HG03139 (cell line): ENCODE data around the gene ANGPTL1.
"Not testable (repeated sequence)": the region's sequence is repeated elsewhere in the genome, so short reads cannot be mapped to it uniquely, and the experiment has no call there.

ENCODE experiments used
- ATAC-seq: cut with Tn5 transposase; IDR thresholded peaks from one replicate; pipeline ENCODE4 v1.9.1; 2021; ENCODE audit not compliant: unreplicated experiment

Gene ANGPTL1

DNA sequence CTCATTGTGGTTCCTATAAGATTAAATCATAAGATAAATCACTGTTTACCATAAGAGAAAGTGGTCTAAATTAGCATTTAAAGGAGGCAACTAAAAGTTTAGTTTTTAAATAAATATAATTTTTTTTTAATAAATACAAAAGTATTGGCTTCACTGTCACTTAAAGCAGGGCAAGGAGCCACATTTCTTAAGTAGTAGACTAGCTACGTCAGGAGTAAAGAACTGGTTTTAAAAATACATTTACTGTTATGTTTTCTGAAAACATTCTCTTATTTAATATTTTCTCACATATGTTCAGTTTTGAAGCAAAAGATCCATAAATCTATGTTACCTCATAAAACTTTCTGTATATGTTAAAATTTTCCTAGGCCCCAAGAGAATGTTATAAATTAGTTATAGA lies 2.2 kb downstream of the ANGPTL1 start:
- ATAC-seq = no peak

GRCh38 chr1:178867670-178868069 lies 3.2 kb downstream of the ANGPTL1 start:
- ATAC-seq = no peak

DNA sequence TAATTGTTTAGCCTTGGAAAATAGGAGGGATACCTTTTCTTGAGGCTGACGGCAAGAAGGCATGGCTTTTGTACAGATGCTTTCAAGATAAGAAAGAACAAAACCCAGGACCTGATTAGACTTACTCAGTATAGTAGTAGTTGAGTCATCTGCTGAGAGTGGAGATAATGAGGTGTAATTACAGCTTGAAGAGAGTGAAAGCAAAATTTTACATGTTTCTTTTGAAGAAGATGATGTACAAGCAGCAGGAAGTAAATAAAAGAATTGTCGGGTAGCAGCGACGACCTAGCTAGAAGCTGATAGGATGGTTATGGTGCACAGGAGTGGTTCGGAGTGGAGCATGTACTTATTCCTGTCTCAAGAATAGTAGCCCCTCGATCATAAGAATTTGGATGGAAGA lies 6.6 kb downstream of the ANGPTL1 start:
- no peak for ATAC-seq

DNA sequence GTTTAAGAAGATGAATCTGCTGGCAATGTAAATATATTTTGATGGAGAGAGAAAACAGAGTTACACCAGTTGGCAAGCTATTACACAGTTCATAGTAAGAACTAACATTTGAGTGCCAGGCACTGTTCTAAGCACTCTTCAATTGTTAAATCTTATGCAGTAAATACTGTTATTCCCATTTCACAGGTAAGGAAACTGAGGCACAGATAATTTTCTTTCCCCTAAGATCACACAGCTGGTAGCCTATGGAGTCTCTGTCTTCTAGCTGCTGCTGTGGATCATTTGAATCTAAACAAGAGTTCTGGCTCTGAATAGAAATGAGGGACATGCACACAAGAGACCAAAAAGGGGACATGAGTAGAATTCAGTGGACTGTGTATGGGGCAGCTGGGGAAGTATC lies 8.0 kb downstream of the ANGPTL1 start:
- ATAC-seq = no peak

DNA sequence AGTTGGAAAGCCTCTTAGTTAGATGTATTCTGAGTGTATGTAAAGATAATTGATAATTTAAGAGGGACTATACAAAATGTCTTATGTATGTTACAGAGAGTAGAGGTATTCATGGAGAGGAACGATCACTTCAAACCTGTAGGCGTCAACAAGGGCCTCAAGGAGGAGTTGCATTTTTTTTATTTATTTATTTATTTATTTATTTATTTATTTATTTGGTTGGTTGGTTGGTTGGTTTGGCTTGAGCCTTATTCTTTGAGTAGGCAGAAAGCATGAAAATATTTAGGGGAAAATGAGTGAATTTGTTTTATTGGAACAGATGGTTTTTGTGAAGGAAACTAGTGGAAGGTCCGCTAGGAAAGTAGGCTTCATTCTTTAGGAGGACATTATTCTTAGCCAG lies 8.5 kb downstream of the ANGPTL1 start:
- ATAC-seq = no peak

DNA sequence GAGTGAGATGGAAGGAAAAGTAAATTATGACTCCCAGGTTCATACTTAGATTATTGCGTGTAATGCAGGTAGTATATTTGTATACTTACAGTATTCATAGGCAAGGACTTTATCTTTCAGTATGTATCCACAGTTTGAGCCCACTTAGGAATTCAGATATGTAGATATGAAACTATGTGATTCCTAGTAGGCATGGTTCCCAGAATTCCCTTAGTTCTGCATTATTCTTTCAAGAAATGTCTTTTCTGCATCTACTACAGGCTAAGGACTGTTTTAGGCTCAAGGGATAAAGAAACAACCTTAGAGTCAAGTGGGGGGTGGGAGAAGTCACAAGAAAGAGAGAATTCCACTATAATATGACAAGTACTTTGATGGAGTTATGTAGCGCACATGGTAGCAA lies 13.8 kb downstream of the ANGPTL1 start:
- ATAC-seq = no peak

DNA sequence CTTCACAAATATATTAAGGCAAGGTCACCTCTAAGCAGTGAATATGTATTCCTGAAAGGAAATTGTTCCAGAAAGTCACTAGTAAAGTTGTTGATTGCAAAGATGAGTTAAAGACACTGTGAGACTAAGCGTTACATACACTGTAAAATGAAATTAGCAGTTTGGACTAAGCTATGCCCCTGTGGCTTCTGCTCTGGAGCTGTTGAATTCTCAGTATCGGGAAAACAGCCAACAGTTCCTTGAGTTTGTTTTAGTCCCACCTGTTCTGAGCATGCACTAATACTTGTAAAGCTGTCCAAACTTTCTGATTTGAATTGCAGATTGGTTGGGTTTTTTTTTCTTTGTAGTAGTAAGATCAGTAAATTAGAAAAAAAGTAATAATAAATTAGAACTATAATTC lies 21.0 kb downstream of the ANGPTL1 start:
- no peak for ATAC-seq

GRCh38 chr1:178847919-178848318 lies 23.0 kb downstream of the ANGPTL1 start:
- not testable (repeated sequence) for ATAC-seq

DNA sequence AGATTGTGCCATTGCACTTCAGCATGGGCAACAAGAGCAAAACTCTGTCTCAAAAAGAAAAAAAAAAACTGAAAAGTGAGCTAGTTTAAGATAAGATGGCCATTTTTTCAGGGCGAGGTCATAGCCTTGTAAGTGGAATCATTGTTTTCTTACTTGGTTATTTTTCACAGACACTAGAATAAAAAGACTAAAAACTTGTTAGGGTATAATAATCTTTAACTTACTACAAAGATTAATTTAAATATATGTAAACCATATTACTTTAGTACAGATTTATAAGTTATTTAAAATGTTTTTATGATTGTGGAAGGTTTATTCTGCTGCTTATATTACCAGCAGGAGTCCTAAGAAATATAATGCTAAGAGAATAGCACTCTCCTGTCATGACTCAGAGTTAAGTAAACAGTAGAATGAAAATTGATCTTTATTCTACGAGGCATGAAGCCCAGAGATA lies 23.5 kb downstream of the ANGPTL1 start:
- ATAC-seq = no peak

DNA sequence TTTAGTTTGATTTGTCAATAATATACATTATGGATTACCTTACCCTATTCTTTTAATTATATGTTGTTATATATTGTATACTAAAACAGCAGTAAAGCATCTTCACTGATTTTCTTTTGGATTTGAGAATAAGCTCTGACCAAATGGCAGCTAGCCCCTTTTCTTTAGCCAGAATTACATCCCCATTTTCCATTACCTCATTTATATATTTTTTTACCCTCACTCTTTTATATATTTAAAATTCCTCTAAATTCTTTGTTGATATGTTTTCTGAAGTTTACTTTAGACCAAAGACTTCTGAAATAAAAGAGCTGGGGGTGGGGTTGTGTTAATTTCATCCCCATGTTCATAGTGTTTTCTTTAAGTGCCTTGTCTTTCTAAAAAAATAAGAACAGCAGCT lies 24.6 kb downstream of the ANGPTL1 start:
- ATAC-seq = no peak

DNA sequence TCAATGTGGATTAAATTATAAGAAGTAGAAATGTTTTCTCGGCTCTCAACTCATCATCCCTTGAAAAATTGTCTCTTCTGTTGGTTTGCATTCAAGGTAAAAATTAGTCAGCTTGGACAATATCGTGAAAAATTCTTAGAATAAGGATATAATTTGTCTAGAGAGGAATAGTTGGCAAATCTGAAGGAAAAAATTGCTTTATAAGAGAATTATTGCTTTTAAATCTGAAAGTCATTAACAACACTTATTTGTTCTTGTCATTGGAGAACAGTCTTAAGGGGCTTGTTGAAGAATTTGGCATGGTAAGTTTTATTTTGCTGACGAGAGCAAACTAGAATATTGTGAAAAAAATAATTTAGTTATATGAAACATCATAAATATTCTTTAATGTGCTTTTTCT lies 26.4 kb downstream of the ANGPTL1 start:
- no peak for ATAC-seq

DNA sequence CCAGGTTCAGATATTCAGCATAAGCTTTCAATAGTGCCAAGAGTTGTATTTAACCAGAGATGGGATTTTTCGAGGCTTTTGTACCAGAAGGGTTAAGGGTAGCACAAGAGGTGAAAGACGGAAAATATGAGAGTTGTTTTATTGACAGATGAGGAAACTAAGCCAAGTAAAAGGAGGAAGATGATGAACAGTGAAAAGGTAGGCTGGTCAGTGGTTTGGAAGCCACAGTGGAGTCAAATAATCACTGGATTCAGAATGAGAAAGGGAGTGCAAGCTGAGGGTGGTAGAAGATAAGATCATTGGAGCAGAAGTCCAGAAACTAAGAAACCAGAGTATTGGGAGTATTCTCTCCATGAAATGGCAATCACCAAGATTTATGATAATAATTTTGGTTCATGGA lies 45.7 kb downstream of the ANGPTL1 start:
- no peak for ATAC-seq

DNA sequence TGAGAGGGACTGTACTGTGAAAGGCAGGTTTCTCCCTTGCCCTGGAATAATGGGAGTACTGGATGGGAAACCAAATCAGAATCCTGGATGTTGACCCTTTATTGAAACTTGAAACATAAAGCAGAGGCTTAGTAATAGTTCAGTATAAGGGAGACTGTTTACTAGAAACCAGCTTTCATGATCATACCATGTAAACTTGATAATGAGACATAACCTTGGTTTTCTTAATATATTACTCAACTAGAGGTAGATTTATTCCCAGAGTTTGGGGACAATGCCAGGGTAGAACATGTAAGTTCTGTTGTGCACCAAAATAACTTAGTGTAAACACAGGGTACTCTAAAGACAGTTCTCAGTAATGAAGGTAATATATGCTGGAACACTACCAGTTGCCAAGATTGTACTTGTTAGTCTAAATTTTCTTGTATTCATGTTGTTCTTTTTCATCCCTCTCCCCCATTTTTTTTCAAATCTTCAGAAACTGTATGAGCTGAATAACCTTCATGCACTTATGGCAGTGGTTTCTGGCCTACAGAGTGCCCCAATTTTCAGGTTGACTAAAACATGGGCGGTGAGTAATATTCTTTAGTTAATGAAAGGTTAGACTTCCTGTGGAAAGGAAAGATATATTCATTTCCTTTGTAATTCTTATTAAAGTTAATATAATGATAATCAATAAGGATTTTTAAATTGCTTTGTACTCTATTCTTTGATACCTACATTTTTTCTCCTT lies 49.6 kb downstream of the ANGPTL1 start:
- no peak for ATAC-seq

- no peak for ATAC-seq
Observed at GRCh38 chr1:178819123-178819522, 51.8 kb downstream of the ANGPTL1 start.

GRCh38 chr1:178818416-178818815 lies 52.5 kb downstream of the ANGPTL1 start:
- no peak for ATAC-seq

DNA sequence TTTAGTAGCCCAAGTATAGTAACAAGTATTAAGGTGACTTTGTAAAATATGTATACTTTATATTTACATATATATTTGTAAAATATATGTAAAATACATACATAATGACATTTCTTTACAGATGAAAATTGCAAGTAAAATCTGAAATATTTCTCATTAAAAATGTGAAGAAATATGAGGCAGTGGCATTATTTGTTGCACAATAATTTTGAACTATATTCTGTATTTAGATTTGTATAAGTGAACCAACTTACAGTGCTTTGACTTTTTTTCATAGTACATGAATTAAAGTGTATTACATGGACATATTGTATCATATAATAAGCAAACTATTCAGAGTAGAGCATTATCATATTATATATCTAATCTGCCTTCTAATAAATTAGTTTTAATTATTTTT lies 60.3 kb downstream of the ANGPTL1 start:
- no peak for ATAC-seq

GRCh38 chr1:178808529-178808928 lies 62.3 kb downstream of the ANGPTL1 start:
- no peak for ATAC-seq

DNA sequence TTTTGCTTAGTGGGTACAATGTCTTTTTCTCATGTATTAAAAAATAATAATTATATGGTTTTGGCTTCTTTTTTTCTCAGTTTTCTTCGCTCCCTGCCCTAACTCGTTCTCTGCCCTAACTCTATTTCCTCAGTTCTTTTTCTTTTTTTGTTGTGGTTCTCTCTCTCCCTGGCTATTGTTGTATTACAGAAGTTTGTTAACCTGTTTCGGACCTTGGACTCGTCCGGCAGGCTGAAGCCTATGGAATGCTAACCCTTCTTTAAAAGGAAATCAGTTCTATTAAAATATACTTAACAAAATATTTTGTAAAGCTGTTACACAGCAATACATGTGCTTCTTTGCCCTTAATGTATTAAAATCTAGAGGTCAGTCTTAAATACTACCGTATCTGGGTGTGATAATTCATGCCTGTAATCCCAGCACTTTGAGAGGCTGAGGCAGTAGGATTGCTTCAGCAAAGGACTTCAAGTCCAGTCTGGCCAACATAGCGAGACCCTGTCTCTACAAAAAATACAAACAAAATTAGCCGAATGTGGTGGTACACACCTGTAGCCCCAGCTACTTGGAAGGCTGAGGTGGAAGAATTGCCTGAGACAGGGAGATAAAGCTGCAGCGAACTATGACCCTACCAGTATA lies 64.1 kb downstream of the ANGPTL1 start:
- ATAC-seq = no peak

DNA sequence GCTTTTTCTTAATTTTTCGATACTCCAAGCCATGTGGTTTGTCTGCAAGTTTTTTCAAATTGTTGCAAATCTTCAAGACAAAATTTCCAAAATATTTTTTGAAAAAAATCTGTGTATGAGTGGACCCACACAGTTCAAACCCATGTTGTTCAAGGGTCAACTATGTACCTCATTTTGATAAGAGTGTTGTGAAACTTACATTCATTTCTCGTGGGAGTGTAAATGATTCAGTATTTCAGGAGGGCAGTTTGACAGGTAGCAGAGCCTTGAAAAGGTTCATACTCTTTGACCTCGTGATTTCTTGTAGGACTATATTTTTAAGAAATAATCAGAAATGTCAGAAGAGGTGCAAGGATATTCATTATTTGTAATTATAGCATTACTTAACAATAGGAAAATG lies 68.0 kb downstream of the ANGPTL1 start:
- no peak for ATAC-seq
